ENCODE results near the gene MATCAP1. TPM values are rescaled to one million over a fixed set of nuclear protein-coding genes. Genes with fewer than 3 reads are reported as not detected.

Gene MATCAP1
- polyA plus RNA-seq (2012; ENCODE audit: insufficient read depth, insufficient read length, low read depth) = 90.9 TPM

GRCh38 chr16:67183627-67184452, at the start of gene MATCAP1:
TSS of gene MATCAP1 (minus strand) at chr16:67183963. CDS start at chr16:67180610, 3,353 bp downstream.
- Histone ChIP-seq H3K4me3 (ENCODE audit: low read depth, low read length) (peak within 1 kb of the TSS; percentile 70), H3K4me1 (peaks cover 3% of the 10 kb centered on the region; the same call in 1 of the 2 replicates), H3K9me3 (no peaks in the 10 kb centered on the region), H3K27me3 (no peaks in the 10 kb centered on the region), H3K36me3 (no peaks in the 10 kb centered on the region)
- TF ChIP-seq CTCF (IDR thresholded peaks at IDR 0.05; ENCODE audit: low read depth, low read length) = no peak
- DNase-seq = peak; percentile 99

- Histone ChIP-seq H3K9me3 (no peaks in the 10 kb centered on the region), H3K27me3 (no peaks in the 10 kb centered on the region), H3K36me3 (peaks cover 39% of the 10 kb centered on the region), H3K4me1 (peaks cover under 1% of the 10 kb centered on the region; the same call in 1 of the 2 replicates), H3K4me3 (ENCODE audit: low read depth, low read length) (no peak overlapping the region)
- no peak for DNase-seq
- no peak for TF ChIP-seq CTCF (IDR thresholded peaks at IDR 0.05; ENCODE audit: low read depth, low read length)
Observed at GRCh38 chr16:67230809-67231660, 47.3 kb upstream of the MATCAP1 start.

- H3K4me3 ChIP-seq (ENCODE audit: low read depth, low read length) = no peak overlapping the region
- H3K36me3 ChIP-seq = peaks cover 39% of the 10 kb centered on the region
- no peaks in the 10 kb centered on the region; the same call in 1 of the 2 replicates for H3K4me1 ChIP-seq
- no peak for DNase-seq
- no peak for TF ChIP-seq CTCF (IDR thresholded peaks at IDR 0.05; ENCODE audit: low read depth, low read length)
- H3K9me3 ChIP-seq = no peaks in the 10 kb centered on the region
- no peaks in the 10 kb centered on the region for H3K27me3 ChIP-seq
Observed at GRCh38 chr16:67229906-67230808, 46.4 kb upstream of the MATCAP1 start.

- Histone ChIP-seq H3K4me1 (no peaks in the 10 kb centered on the region; the same call in none of the 2 replicates), H3K27me3 (no peaks in the 10 kb centered on the region), H3K9me3 (no peaks in the 10 kb centered on the region), H3K4me3 (ENCODE audit: low read depth, low read length) (no peak overlapping the region), H3K36me3 (peaks cover 39% of the 10 kb centered on the region)
- no peak for DNase-seq
- no peak for TF ChIP-seq CTCF (IDR thresholded peaks at IDR 0.05; ENCODE audit: low read depth, low read length)
Observed at GRCh38 chr16:67228905-67229304, 45.1 kb upstream of the MATCAP1 start.

GRCh38 chr16:67228034-67228785, 44.4 kb upstream of the MATCAP1 start:
- Histone ChIP-seq H3K27me3 (no peaks in the 10 kb centered on the region), H3K9me3 (no peaks in the 10 kb centered on the region), H3K4me3 (ENCODE audit: low read depth, low read length) (peak overlapping the region; percentile 99), H3K36me3 (peaks cover 39% of the 10 kb centered on the region), H3K4me1 (no peaks in the 10 kb centered on the region; the same call in none of the 2 replicates)
- no peak for TF ChIP-seq CTCF (IDR thresholded peaks at IDR 0.05; ENCODE audit: low read depth, low read length)
- no peak for DNase-seq

Data from BE2C (cell line).